ENCODE data around the gene TSPAN18.

DNA sequence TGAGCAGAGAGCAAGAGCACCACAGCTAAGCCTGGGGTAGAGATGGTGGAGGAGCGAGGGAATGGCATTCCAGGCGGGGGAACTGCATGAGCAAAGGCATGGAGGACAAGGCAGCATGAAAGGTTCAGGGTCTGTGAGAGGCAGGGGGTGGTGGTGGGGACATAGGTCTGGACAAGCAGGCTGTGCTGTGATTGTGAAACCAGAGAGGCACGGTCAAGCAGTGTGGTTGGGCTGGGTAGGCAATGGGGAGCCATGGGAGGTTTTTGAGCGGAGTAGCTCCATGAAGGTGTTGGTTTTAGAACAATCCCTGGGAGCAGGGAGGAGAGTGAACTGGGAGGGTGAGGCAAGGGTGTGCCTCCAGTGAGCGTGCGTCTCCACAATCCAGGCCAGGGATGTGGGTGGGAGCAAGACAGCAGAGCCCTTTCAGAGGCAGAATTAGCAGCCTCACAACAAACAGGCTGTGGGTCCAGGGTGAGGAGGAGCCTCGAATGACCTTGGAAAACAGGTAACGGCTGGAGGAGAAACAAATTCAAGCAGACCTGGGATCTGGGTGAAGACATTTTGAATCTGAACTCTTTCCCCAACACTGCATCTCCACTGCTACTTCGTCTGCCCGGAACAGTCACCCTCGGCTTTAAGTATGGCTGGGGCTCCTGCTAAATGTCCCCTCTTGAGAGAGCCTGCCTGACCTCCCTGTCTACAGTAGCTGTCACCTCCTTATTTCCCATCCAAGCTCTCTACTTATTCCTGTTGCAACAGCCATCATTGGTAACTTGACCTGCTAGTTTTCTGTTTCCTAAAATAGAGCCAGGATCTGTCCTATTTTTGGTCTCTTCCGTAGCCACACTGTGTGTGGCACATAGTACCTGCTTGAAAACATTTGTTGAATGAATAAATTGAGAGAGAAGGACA, 27.0 kb upstream of the TSPAN18 start:
- TF ChIP-seq ZNF274 (IDR thresholded peaks at IDR 0.05; ENCODE audit: low read depth, low read length) (no peak), YY1 (IDR thresholded peaks at IDR 0.05; ENCODE audit: insufficient read depth, insufficient read length) (no peak), SUZ12 (IDR thresholded peaks at IDR 0.05; ENCODE audit: extremely low read depth, insufficient read depth, insufficient read length) (no peak)
